Measurements from ENCODE around the gene LENG1.
A peak's percentile ranks its signal among the peaks of the same experiment; 100 is the strongest.

The LENG1 gene

GRCh38 chr19:54162241-54162805 lies 2.8 kb upstream of the LENG1 start:
- peak; percentile 53 for DNase-seq

GRCh38 chr19:54160854-54161253 lies 1.3 kb upstream of the LENG1 start:
- DNase-seq, result no peak

GRCh38 chr19:54160182-54160811 lies 776 bp upstream of the LENG1 start:
- no peak for DNase-seq

- DNase-seq, result no peak
Observed at GRCh38 chr19:54158812-54159351, 639 bp downstream of the LENG1 start.

- DNase-seq, result no peak
Observed at GRCh38 chr19:54156953-54157352, 2.6 kb downstream of the LENG1 start.

GRCh38 chr19:54156490-54156889 lies 3.0 kb downstream of the LENG1 start:
- no peak for DNase-seq

- no peak for DNase-seq
Observed at GRCh38 chr19:54155694-54156093, 3.8 kb downstream of the LENG1 start.

- no peak for DNase-seq
Observed at GRCh38 chr19:54154603-54155345, 4.7 kb downstream of the LENG1 start.

- DNase-seq, result no peak
Observed at GRCh38 chr19:54153731-54154326, 5.7 kb downstream of the LENG1 start.

GRCh38 chr19:54152878-54153524 lies 6.5 kb downstream of the LENG1 start:
- DNase-seq, result no peak

GRCh38 chr19:54152267-54152666 lies 7.3 kb downstream of the LENG1 start:
- DNase-seq, result no peak

- no peak for DNase-seq
Observed at GRCh38 chr19:54151362-54152035, 8.0 kb downstream of the LENG1 start.

GRCh38 chr19:54149021-54149812 lies 10.3 kb downstream of the LENG1 start:
- no peak for DNase-seq

GRCh38 chr19:54148158-54148557 lies 11.4 kb downstream of the LENG1 start:
- DNase-seq, result no peak

- DNase-seq, result no peak
Observed at GRCh38 chr19:54147676-54148075, 11.8 kb downstream of the LENG1 start.

GRCh38 chr19:54145541-54146158 lies 13.9 kb downstream of the LENG1 start:
- DNase-seq, result no peak

- DNase-seq, result no peak
Observed at GRCh38 chr19:54142166-54142780, 17.2 kb downstream of the LENG1 start.

- DNase-seq, result no peak
Observed at GRCh38 chr19:54141356-54141755, 18.2 kb downstream of the LENG1 start.

- DNase-seq, result no peak
Observed at GRCh38 chr19:54138489-54139256, 20.8 kb downstream of the LENG1 start.
